RWPE2 (cell line): ENCODE results near the gene RNF214.

ENCODE experiments used
- ATAC-seq: fragments of 200-7000 bp; cut with Tn5 transposase; 3 replicates; pipeline ENCODE4 v1.9.1; 2021; ENCODE audit warnings: low read depth
- DNase-seq: peaks from one replicate; pipeline ENCODE4 v3.0.0-alpha.2; 2020; ENCODE audit warnings: low spot score
- H3K27ac ChIP-seq: fragments of 450-650 bp; 2 replicates; pipeline ENCODE4 v1.5.1; 2017; ENCODE audit warnings: mild to moderate bottlenecking; ENCODE audit not compliant: poor library complexity, severe bottlenecking
- H3K27me3 ChIP-seq: fragments of 250-450 bp; sonication (Bioruptor Pico); 2 replicates; pipeline ENCODE4 v1.5.1; 2021; ENCODE audit warnings: mild to moderate bottlenecking, moderate library complexity; ENCODE audit not compliant: insufficient read depth, poor library complexity, severe bottlenecking
- H3K36me3 ChIP-seq: fragments of 250-450 bp; sonication (Bioruptor Pico); 2 replicates; pipeline ENCODE4 v1.5.1; 2020; ENCODE audit warnings: low read depth, mild to moderate bottlenecking, moderate library complexity
- H3K4me1 ChIP-seq: fragments of 250-450 bp; sonication (Bioruptor Pico); 2 replicates; pipeline ENCODE4 v1.5.1; 2021; ENCODE audit warnings: mild to moderate bottlenecking, moderate library complexity; ENCODE audit not compliant: insufficient read depth, poor library complexity, severe bottlenecking
- H3K4me3 ChIP-seq: fragments of 250-450 bp; sonication (Bioruptor Pico); 2 replicates; pipeline ENCODE4 v1.5.1; 2021; ENCODE audit warnings: mild to moderate bottlenecking, moderate library complexity; ENCODE audit not compliant: severe bottlenecking
- H3K9me3 ChIP-seq: fragments of 250-450 bp; sonication (Bioruptor Pico); 2 replicates; pipeline ENCODE4 v1.5.1; 2021; ENCODE audit warnings: mild to moderate bottlenecking, moderate library complexity; ENCODE audit not compliant: severe bottlenecking
- CTCF ChIP-seq: fragments of 450-650 bp; IDR thresholded peaks from one replicate; pipeline ENCODE4 v1.5.1; 2017; ENCODE audit warnings: mild to moderate bottlenecking, moderate library complexity; ENCODE audit not compliant: poor library complexity, severe bottlenecking

RNF214 gene

GRCh38 chr11:117332843-117333242 lies 100.4 kb downstream of the RNF214 start:
- Histone ChIP-seq H3K27me3 (no peaks in the 10 kb centered on the region), H3K4me3 (no peak overlapping the region), H3K27ac (no peak overlapping the region), H3K4me1 (no peaks in the 10 kb centered on the region), H3K36me3 (peaks cover 11% of the 10 kb centered on the region; the same call in 1 of the 2 replicates), H3K9me3 (no peaks in the 10 kb centered on the region)
- DNase-seq (no peak), ATAC-seq (no peak)
- TF ChIP-seq CTCF: no peak

- DNase-seq (no peak), ATAC-seq (no peak)
- H3K27me3 ChIP-seq: no peaks in the 10 kb centered on the region
- H3K9me3 ChIP-seq: no peaks in the 10 kb centered on the region
- H3K27ac ChIP-seq: no peak overlapping the region
- H3K36me3 ChIP-seq: peaks cover 20% of the 10 kb centered on the region
- no peak overlapping the region for H3K4me3 ChIP-seq
- TF ChIP-seq CTCF: no peak
- H3K4me1 ChIP-seq: no peaks in the 10 kb centered on the region
Observed at GRCh38 chr11:117333917-117334316, 101.4 kb downstream of the RNF214 start.

GRCh38 chr11:117334896-117335295 lies 102.4 kb downstream of the RNF214 start:
- Histone ChIP-seq H3K9me3 (no peaks in the 10 kb centered on the region), H3K27ac (no peak overlapping the region), H3K36me3 (peaks cover 23% of the 10 kb centered on the region), H3K27me3 (no peaks in the 10 kb centered on the region), H3K4me3 (no peak overlapping the region), H3K4me1 (no peaks in the 10 kb centered on the region)
- no peak for ATAC-seq
- no peak for DNase-seq
- TF ChIP-seq CTCF: no peak

GRCh38 chr11:117335399-117335798 lies 102.9 kb downstream of the RNF214 start:
- Histone ChIP-seq H3K4me1 (no peaks in the 10 kb centered on the region), H3K9me3 (no peaks in the 10 kb centered on the region), H3K36me3 (peaks cover 28% of the 10 kb centered on the region), H3K27me3 (no peaks in the 10 kb centered on the region), H3K27ac (no peak overlapping the region), H3K4me3 (no peak overlapping the region)
- ATAC-seq: no peak
- DNase-seq: no peak
- TF ChIP-seq CTCF: no peak
